PFSK-1 (cell line): ENCODE data around the gene HYLS1.

Experiments
- POLR2AphosphoS5 ChIP-seq: IDR thresholded peaks from 2 replicates; pipeline ENCODE4 v1.6.1; 2012; ENCODE audit warnings: low read depth, mild to moderate bottlenecking, control low read depth, low read length, moderate library complexity
- REST ChIP-seq, 2 experiments: IDR thresholded peaks; 2 replicates each; pipeline versions ENCODE4 v1.6.1 to v1.8.0; 2011 to 2012; ENCODE audit warnings: low read depth in 2 of 2, low read length in 2 of 2, control low read depth in 1 of 2, inconsistent platforms in 1 of 2, mild to moderate bottlenecking in 1 of 2, moderate library complexity in 1 of 2; ENCODE audit not compliant: insufficient read depth in 1 of 2
- TAF1 ChIP-seq: IDR thresholded peaks from 2 replicates; pipeline ENCODE4 v1.6.1; 2012; ENCODE audit warnings: low read length, control low read depth, borderline replicate concordance; ENCODE audit not compliant: insufficient read depth

GRCh38 chr11:125846188-125846587, 41.3 kb upstream of the HYLS1 start:
- TF ChIP-seq TAF1 (no peak), POLR2AphosphoS5 (no peak), REST (IDR thresholded peaks at IDR 0.05; ENCODE audit: insufficient read depth in 1 of 2, low read depth in 2 of 2, low read length in 2 of 2) (no peak)
